Astrocyte (in vitro differentiated cells and primary cell): ENCODE results near the gene DCDC2C.

Experiments used
- EZH2 ChIP-seq: IDR thresholded peaks from 2 replicates; pipeline ENCODE4 v1.6.1; 2012; ENCODE audit warnings: mild to moderate bottlenecking, low read length, inconsistent platforms; ENCODE audit not compliant: insufficient read depth
- TF ChIP-seq, protein P1 (sequence below): IDR thresholded peaks from 2 replicates; pipeline ENCODE4 v1.5.1; 2011; ENCODE audit warnings: low read depth, mild to moderate bottlenecking, inconsistent platforms, low read length, moderate library complexity; ENCODE audit not compliant: insufficient read depth

DNA sequence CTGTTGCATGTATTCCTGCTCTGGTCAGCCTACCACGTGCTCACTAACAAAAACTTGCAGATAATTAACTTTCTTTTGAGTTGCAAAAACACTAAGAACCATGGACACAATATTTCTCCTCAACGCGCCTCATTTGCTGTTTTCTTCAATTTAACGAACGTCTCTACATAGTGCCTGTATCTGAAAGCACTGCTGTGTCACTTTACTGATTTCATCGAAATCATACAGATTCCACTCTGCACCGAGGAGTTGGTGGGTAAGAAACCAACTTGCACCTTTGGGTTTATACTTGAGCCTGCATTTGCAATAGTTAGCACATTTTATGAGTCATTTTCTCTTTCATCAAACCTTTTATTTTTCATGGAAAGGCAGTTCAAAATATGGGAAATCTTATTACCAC lies 145.8 kb downstream of the DCDC2C start:
- TF ChIP-seq, protein P1, sequence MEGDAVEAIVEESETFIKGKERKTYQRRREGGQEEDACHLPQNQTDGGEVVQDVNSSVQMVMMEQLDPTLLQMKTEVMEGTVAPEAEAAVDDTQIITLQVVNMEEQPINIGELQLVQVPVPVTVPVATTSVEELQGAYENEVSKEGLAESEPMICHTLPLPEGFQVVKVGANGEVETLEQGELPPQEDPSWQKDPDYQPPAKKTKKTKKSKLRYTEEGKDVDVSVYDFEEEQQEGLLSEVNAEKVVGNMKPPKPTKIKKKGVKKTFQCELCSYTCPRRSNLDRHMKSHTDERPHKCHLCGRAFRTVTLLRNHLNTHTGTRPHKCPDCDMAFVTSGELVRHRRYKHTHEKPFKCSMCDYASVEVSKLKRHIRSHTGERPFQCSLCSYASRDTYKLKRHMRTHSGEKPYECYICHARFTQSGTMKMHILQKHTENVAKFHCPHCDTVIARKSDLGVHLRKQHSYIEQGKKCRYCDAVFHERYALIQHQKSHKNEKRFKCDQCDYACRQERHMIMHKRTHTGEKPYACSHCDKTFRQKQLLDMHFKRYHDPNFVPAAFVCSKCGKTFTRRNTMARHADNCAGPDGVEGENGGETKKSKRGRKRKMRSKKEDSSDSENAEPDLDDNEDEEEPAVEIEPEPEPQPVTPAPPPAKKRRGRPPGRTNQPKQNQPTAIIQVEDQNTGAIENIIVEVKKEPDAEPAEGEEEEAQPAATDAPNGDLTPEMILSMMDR: no peak
- no peak for TF ChIP-seq EZH2
